AG09319 (cell line): Measurements from ENCODE around the gene MAMLD1.

Source experiments
- DNase-seq: peaks from one replicate; pipeline ENCODE4 v3.0.0-alpha.2; 2010; ENCODE audit warnings: low read depth; ENCODE audit errors: extremely low read depth
- TF ChIP-seq, protein P1 (sequence below): IDR thresholded peaks from 2 replicates; pipeline ENCODE4 v1.5.1; 2011; ENCODE audit warnings: low read depth, mild to moderate bottlenecking, inconsistent platforms, low read length, moderate library complexity

Gene MAMLD1

DNA sequence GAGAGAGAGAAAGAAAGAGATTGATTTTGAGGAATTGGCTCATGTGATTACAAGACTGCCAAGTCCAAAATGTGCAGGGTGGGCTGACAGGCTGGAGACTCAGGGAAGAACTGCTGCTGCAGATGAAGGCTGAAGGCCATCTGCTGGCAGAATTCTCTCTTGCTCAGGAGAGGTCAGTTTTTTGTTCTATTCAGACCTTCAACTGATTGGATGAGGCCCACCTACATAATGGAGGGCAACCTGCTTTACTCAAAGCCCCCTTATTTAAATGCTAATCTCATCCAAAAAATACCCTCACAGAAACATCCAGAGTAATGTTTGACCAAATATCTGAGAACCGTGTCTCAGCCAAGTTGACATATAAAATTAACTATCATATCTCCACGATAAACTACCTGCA, 38.2 kb upstream of the MAMLD1 start:
- TF ChIP-seq, protein P1, sequence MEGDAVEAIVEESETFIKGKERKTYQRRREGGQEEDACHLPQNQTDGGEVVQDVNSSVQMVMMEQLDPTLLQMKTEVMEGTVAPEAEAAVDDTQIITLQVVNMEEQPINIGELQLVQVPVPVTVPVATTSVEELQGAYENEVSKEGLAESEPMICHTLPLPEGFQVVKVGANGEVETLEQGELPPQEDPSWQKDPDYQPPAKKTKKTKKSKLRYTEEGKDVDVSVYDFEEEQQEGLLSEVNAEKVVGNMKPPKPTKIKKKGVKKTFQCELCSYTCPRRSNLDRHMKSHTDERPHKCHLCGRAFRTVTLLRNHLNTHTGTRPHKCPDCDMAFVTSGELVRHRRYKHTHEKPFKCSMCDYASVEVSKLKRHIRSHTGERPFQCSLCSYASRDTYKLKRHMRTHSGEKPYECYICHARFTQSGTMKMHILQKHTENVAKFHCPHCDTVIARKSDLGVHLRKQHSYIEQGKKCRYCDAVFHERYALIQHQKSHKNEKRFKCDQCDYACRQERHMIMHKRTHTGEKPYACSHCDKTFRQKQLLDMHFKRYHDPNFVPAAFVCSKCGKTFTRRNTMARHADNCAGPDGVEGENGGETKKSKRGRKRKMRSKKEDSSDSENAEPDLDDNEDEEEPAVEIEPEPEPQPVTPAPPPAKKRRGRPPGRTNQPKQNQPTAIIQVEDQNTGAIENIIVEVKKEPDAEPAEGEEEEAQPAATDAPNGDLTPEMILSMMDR = no peak
- DNase-seq = no peak

DNA sequence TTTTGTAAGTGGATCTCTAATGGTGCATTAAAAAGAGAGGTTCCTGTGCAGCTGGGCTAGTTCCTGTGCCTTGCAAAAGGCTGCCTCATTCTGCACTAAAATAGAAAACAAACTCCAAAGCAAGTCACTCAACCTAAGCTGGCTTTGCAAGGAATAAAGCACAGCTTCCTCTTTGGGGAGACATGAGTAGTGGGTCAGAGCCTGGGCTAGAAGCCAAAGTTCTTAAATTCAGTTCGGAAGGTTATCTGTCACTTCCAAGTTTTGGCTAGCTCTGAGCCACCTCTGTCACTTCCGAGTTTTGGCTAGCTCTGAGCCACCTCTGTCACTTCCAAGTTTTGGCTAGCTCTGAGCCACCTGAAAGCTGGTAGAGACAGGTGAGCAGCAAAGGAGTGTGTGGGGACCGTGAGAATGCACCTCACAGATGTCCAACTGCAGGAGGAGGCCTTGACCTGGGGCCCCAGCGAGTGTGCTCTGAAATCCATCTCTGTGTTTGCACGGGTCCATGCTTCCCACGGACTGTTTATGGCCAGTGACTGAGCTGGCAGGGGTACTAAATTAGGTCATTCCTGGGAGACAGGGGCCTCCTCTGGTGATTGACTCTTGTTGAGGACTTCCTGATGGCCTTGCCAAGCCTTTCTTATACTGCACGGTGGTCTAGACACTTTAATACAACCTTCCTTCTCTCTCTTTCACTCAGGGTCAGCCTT, 36.4 kb upstream of the MAMLD1 start:
- DNase-seq = no peak
- TF ChIP-seq, protein P1 = no peak

DNA sequence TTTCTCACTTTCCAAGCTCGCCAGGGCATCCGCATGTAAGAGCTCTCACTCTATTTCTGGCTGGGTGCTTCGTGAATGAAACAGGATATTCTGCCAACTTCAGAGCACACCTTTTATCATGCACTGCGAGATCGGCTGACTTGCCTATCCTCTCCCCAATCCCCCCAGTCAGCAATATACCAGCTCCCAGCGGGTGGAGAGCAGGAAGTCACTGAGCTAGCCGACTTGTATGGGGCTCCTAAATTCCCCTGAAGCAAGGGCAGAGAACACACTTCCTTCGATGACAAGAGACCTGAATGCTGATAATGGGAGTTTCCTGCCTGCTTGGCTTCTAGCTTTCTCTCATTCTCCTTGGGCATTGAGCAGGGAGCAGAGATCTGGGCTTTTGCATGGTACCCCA, 33.8 kb upstream of the MAMLD1 start:
- TF ChIP-seq, protein P1 = no peak
- no peak for DNase-seq

DNA sequence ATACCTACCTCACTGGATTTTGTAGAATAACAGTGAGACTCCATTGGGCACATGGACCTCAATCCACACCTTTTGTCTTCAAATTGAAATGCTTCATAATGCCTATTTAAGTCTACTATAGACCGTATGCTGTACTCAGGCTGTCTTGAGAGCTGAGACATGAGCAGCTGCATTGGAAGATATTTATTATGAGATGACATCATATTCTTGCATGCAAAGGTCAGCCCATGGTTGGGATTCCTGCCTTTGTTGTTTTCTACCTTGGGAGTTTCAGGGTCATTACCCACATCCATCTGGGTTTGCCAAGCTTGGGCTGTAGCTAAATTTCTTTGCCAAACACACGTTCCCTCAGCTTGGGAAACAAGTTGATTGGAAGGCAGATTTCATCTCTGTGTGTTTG, 33.2 kb upstream of the MAMLD1 start:
- DNase-seq = no peak
- TF ChIP-seq, protein P1 = no peak

DNA sequence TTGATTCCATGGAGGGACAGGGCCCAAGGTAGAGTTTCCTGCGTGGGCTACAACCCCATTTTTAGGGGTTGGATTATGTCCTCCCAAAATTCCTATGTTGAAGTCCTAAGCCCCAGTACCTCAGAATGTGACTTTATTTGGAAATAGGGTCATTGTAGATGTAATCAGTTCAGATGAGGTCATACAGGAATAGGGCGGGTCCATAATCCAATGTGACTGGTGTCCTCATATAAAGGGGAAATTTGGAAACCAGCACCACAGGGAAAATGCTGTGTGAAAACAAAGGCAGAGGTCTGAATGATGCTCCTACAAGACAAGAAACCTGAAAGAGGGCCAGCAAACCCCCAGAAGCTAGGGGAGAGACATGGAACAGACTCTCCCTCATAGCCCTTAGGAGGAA, 31.1 kb upstream of the MAMLD1 start:
- TF ChIP-seq, protein P1 = no peak

DNA sequence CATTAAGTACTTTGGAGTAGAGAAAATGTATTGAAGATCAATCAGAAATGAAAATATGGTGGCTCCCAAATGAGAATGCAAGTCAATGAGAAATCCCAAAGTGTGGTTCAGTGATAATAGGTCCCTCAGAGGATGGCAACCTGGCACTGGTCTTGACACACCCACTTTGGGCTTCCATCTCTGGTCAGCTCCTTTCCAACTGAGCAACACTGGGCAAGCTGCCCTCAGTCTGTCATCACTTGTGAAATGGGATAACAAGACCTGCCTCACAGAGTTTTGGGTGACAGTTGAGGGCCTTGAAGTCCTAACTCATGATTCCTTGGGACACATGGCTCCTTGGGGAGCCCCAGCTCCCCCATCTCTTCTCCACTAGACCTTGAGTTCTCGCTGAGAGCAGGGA, 29.0 kb upstream of the MAMLD1 start:
- DNase-seq = no peak
- TF ChIP-seq, protein P1 = no peak

More for the DNA sequence above, 31.1 kb upstream of the MAMLD1 start:
- no peak for DNase-seq

DNA sequence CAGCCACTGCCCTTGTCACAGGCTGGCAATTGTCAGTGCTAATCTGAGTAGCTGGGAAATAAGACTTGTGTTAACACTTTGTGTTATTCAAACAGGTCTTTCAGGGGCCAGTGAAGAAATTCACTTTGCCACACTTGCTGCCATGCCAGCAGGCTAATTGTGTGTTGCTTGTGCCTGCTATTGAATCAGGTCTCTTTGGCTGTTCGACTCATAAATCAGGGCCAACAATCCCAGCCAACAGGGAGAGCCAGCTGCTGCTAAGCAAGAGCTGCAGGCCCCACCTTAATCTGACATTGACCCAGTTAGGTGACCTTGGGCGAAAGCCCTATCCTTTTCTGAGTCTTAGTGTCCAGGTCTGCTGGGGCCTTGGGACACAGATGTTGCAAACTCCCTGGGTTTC, 28.1 kb upstream of the MAMLD1 start:
- DNase-seq = no peak

More for the DNA sequence above, 28.1 kb upstream of the MAMLD1 start:
- TF ChIP-seq, protein P1 = no peak
